OCI-LY7 (cell line): Measurements from ENCODE around the gene RARA. TPM values are rescaled to one million over a fixed set of nuclear protein-coding genes. Genes with fewer than 3 reads are reported as not detected.

Source experiments
- BruUV-seq: library from RNA; stranded (reverse); fragments of 400-500 nt; replicated peaks from 2 replicates; lab custom pipeline; 2021; lab: Mats Ljungman, UMichigan
- CTCF ChIA-PET: fragments of 300-600 bp; sonication (Branson Sonifier 250); formaldehyde crosslinking; loops from one replicate; lab custom pipeline; 2022; ENCODE audit warnings: antibody characterized with exemption; ENCODE audit not compliant: unreplicated experiment; lab: Charles Lee
- POLR2A ChIA-PET: fragments of 300-600 bp; sonication (Branson Sonifier 250); formaldehyde crosslinking; loops from one replicate; lab custom pipeline; 2022; ENCODE audit warnings: antibody characterized with exemption; lab: Charles Lee
- DNase-seq: peaks from one replicate; pipeline ENCODE4 v3.0.0-alpha.2; 2015; ENCODE audit warnings: low spot score
- H2AFZ ChIP-seq: fragments of 200-600 bp; sonication (generic), shearing (Covaris generic); 2 replicates; pipeline ENCODE4 v1.6.1; 2014; ENCODE audit warnings: mild to moderate bottlenecking, antibody characterized with exemption, low read length, moderate library complexity
- H3K27ac ChIP-seq: fragments of 200-600 bp; sonication (generic); 2 replicates; pipeline ENCODE4 v1.5.1; 2014; ENCODE audit warnings: mixed run types, low read depth, mild to moderate bottlenecking, moderate library complexity, low read length, inconsistent platforms; ENCODE audit not compliant: poor library complexity, severe bottlenecking
- H3K36me3 ChIP-seq: fragments of 200-600 bp; sonication (generic); 2 replicates; pipeline ENCODE4 v1.6.1; 2014; ENCODE audit warnings: mild to moderate bottlenecking, antibody characterized with exemption, low read length, moderate library complexity, mixed read lengths; ENCODE audit not compliant: insufficient read depth
- H3K4me1 ChIP-seq: fragments of 200-600 bp; sonication (generic); 2 replicates; pipeline ENCODE4 v1.5.1; 2014; ENCODE audit warnings: mild to moderate bottlenecking, low read length; ENCODE audit not compliant: insufficient read depth, poor library complexity, severe bottlenecking
- H3K4me2 ChIP-seq: fragments of 200-600 bp; sonication (generic); 2 replicates; pipeline ENCODE4 v1.6.1; 2014; ENCODE audit warnings: mild to moderate bottlenecking, low read length
- H3K4me3 ChIP-seq: fragments of 200-600 bp; sonication (generic); 2 replicates; pipeline ENCODE4 v1.5.1; 2014; ENCODE audit warnings: mild to moderate bottlenecking, low read depth, low read length; ENCODE audit not compliant: poor library complexity, severe bottlenecking
- H3K79me2 ChIP-seq: fragments of 200-600 bp; sonication (generic); 2 replicates; pipeline ENCODE4 v1.6.1; 2016; ENCODE audit warnings: low read depth, mild to moderate bottlenecking, low read length, moderate library complexity, mixed read lengths; ENCODE audit not compliant: insufficient read depth
- H3K9me2 ChIP-seq: fragments of 200-600 bp; sonication (generic); 2 replicates; pipeline ENCODE4 v1.6.1; 2016; ENCODE audit warnings: mild to moderate bottlenecking, low read length, mixed read lengths; ENCODE audit not compliant: insufficient read depth
- H3K9me3 ChIP-seq: fragments of 200-600 bp; sonication (generic); 2 replicates; pipeline ENCODE4 v1.6.1; 2014; ENCODE audit warnings: mild to moderate bottlenecking, mixed run types, low read length, mixed read lengths
- H4K20me1 ChIP-seq: fragments of 200-600 bp; sonication (generic); 2 replicates; pipeline ENCODE4 v1.6.1; 2014; ENCODE audit warnings: mild to moderate bottlenecking, antibody characterized with exemption, low read length, moderate library complexity, mixed read lengths; ENCODE audit not compliant: insufficient read depth
- EZH2phosphoT487 ChIP-seq: fragments of 200-600 bp; sonication (generic); IDR thresholded peaks from 2 replicates; pipeline ENCODE4 v1.6.1; 2018; ENCODE audit warnings: low read depth, borderline replicate concordance, mild to moderate bottlenecking, mixed run types, antibody characterized with exemption, low read length, moderate library complexity, mixed read lengths
- intact Hi-C: fragments of 100-400 bp; cut with micrococcal nuclease; formaldehyde crosslinking; loops from one replicate; pipeline ENCODE4 v1.10.0; 2022; ENCODE audit not compliant: unreplicated experiment
- total RNA-seq, 2 experiments: library from RNA; depleted of rRNA in 1 of 2; stranded (reverse); fragments of >200 nt in 1 of 2; shearing (Covaris generic) in 1 of 2; gene quantifications; 2 replicates each; pipeline ENCODE4 v1.2.3, GENCODE V29; 2014 to 2022
- TF ChIP-seq, protein P1 (sequence below): fragments of 200-600 bp; sonication (generic); conservative IDR thresholded peaks from 2 replicates; pipeline ENCODE4 v1.5.1; 2014; ENCODE audit warnings: mild to moderate bottlenecking, antibody characterized with exemption, low read length, moderate library complexity, mixed read lengths

RARA gene
- total RNA-seq, 2 experiments from 2014 or later: 3.1 to 8.6 TPM

- Histone ChIP-seq H3K9me2 (no peaks in the 10 kb centered on the region), H3K4me3 (no peak overlapping the region), H4K20me1 (peaks cover 15% of the 10 kb centered on the region), H3K27ac (no peak overlapping the region), H3K9me3 (no peaks in the 10 kb centered on the region), H3K36me3 (no peaks in the 10 kb centered on the region), H2AFZ (no peak overlapping the region), H3K4me1 (peaks cover 72% of the 10 kb centered on the region), H3K79me2 (no peaks in the 10 kb centered on the region), H3K4me2 (peak overlapping the region; percentile 79; the same call in 1 of the 2 replicates)
- intact Hi-C loops: no loop called here
- DNase-seq: no peak
- CTCF ChIA-PET: no interaction called here
- no TSS peak for BruUV-seq
- POLR2A ChIA-PET: no interaction called here
- TF ChIP-seq, protein P1, sequence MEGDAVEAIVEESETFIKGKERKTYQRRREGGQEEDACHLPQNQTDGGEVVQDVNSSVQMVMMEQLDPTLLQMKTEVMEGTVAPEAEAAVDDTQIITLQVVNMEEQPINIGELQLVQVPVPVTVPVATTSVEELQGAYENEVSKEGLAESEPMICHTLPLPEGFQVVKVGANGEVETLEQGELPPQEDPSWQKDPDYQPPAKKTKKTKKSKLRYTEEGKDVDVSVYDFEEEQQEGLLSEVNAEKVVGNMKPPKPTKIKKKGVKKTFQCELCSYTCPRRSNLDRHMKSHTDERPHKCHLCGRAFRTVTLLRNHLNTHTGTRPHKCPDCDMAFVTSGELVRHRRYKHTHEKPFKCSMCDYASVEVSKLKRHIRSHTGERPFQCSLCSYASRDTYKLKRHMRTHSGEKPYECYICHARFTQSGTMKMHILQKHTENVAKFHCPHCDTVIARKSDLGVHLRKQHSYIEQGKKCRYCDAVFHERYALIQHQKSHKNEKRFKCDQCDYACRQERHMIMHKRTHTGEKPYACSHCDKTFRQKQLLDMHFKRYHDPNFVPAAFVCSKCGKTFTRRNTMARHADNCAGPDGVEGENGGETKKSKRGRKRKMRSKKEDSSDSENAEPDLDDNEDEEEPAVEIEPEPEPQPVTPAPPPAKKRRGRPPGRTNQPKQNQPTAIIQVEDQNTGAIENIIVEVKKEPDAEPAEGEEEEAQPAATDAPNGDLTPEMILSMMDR: no peak
- TF ChIP-seq EZH2phosphoT487: no peak
Observed at GRCh38 chr17:40320756-40321523, 12.0 kb downstream of the RARA start.

DNA sequence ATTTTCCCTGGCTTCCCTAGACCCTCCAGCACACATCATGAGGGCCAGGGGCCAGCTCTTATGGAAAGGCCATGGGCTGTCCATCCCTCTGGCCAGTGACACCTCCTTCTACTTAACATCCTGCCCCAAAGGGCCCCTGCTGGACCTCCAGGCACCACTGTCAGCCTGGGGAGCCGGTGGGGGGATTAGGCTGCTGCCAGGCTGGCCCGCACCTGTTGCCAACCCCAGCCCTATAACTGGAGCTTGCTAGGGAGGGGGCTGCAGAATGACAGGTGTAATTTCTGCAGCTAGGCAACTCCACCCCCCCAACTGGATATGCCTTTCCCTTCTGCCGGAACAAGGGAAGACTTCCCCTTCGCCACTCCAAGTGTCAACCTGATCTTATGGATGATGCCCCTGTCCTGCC is 12.5 kb downstream of the RARA start:
- ChIA-PET CTCF (no interaction called here), POLR2A (interaction anchor here (0.9 kb wide), 1 partner anchor 209 kb away, joined by 3 read pairs; no protein-coding TSS in a partner anchor)
- H3K4me1 ChIP-seq: peaks cover 78% of the 10 kb centered on the region
- H3K36me3 ChIP-seq: no peaks in the 10 kb centered on the region
- BruUV-seq: no TSS peak
- peak overlapping the region; percentile 56 for H3K4me3 ChIP-seq
- intact Hi-C loops: no loop called here
- no peaks in the 10 kb centered on the region for H3K9me2 ChIP-seq
- H2AFZ ChIP-seq: no peak overlapping the region
- no peaks in the 10 kb centered on the region for H3K79me2 ChIP-seq
- no peak overlapping the region for H3K27ac ChIP-seq
- TF ChIP-seq, protein P1: no peak
- no peak for TF ChIP-seq EZH2phosphoT487
- DNase-seq: no peak
- peak overlapping the region; percentile 79 for H3K4me2 ChIP-seq
- H4K20me1 ChIP-seq: peaks cover 21% of the 10 kb centered on the region
- no peaks in the 10 kb centered on the region for H3K9me3 ChIP-seq

DNA sequence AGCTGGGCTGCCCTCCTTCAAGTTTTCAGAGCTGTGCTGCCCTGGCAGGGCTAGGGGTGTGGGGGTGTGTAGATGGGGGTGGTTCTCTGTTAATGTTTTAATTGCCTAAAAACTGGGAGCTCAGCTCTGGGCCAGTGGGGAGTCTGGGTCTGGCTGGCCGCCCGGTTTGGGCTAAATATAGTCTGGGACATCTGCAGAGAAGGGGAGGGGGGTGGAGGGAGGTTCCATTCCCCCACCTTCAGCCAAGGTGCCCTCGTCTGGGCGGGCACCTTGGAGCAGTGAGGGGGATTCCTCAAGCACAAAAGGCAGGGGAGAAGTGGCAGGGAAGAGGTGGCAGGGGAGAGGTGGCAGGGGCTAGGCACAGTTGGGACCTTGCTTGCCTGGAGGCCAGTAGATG is 13.0 kb downstream of the RARA start:
- H3K27ac ChIP-seq: peak overlapping the region; percentile 32
- peaks cover 82% of the 10 kb centered on the region for H3K4me1 ChIP-seq
- H3K4me3 ChIP-seq: peak overlapping the region; percentile 56
- no TSS peak for BruUV-seq
- ChIA-PET CTCF (no interaction called here), POLR2A (interaction anchor here (0.6 to 0.9 kb wide), 2 partner anchors 159 to 209 kb away, joined by 3 to 5 read pairs; no protein-coding TSS in a partner anchor)
- H2AFZ ChIP-seq: no peak overlapping the region
- no peak for DNase-seq
- peaks cover 23% of the 10 kb centered on the region for H4K20me1 ChIP-seq
- peak overlapping the region; percentile 79 for H3K4me2 ChIP-seq
- no peaks in the 10 kb centered on the region for H3K9me2 ChIP-seq
- no peaks in the 10 kb centered on the region for H3K79me2 ChIP-seq
- no peak for TF ChIP-seq EZH2phosphoT487
- TF ChIP-seq, protein P1: no peak
- no peaks in the 10 kb centered on the region for H3K9me3 ChIP-seq
- intact Hi-C loops: loop anchor here (1.0 kb wide), 1 partner anchor 19 kb away; no protein-coding TSS in a partner anchor
- no peaks in the 10 kb centered on the region for H3K36me3 ChIP-seq
